Trophoblast cell (in vitro differentiated cells and primary cell): Measurements from ENCODE around the gene TPST1.
"Not testable (repeated sequence)": the region's sequence is repeated elsewhere in the genome, so short reads cannot be mapped to it uniquely, and the experiment has no call there.

Experiments used
- DNase-seq, 2 donors: peaks; one replicate each; pipeline ENCODE4 v3.0.0-alpha.2; 2016
- H2AFZ ChIP-seq: 2 replicates; pipeline ENCODE4 v1.6.1; 2013; ENCODE audit warnings: low read length, moderate library complexity, mild to moderate bottlenecking; ENCODE audit not compliant: insufficient read depth, poor library complexity
- H2AK5ac ChIP-seq: 2 replicates; pipeline ENCODE4 v1.6.1; 2013; ENCODE audit warnings: mild to moderate bottlenecking, low read length
- H2BK120ac ChIP-seq: 2 replicates; pipeline ENCODE4 v1.6.1; 2013; ENCODE audit warnings: low read length, mild to moderate bottlenecking, moderate library complexity; ENCODE audit not compliant: insufficient read depth, poor library complexity
- H2BK12ac ChIP-seq: 2 replicates; pipeline ENCODE4 v1.6.1; 2013; ENCODE audit warnings: mild to moderate bottlenecking, low read length, moderate library complexity
- H2BK5ac ChIP-seq: 2 replicates; pipeline ENCODE4 v1.6.1; 2013; ENCODE audit warnings: low read length, low read depth, moderate library complexity, mild to moderate bottlenecking; ENCODE audit not compliant: poor library complexity
- H3K14ac ChIP-seq: 2 replicates; pipeline ENCODE4 v1.6.1; 2013; ENCODE audit warnings: mild to moderate bottlenecking, low read length
- H3K18ac ChIP-seq: 2 replicates; pipeline ENCODE4 v1.6.1; 2013; ENCODE audit warnings: mild to moderate bottlenecking, low read length
- H3K23ac ChIP-seq: 2 replicates; pipeline ENCODE4 v1.6.1; 2013; ENCODE audit warnings: low read length
- H3K27ac ChIP-seq: 2 replicates; pipeline ENCODE4 v1.5.1; 2013; ENCODE audit warnings: low read depth, mild to moderate bottlenecking, inconsistent platforms, low read length, moderate library complexity
- H3K27me3 ChIP-seq: 2 replicates; pipeline ENCODE4 v1.6.1; 2013; ENCODE audit warnings: inconsistent platforms, mild to moderate bottlenecking, low read length, moderate library complexity; ENCODE audit not compliant: insufficient read depth
- H3K36me3 ChIP-seq, 2 experiments: 1 replicate in 1 of 2; 2 replicates in 1 of 2; pipeline ENCODE4 v1.6.1; 2013; ENCODE audit warnings: low read length in 2 of 2, mild to moderate bottlenecking in 2 of 2, moderate library complexity in 1 of 2; ENCODE audit not compliant: insufficient read depth in 2 of 2, control insufficient read depth in 1 of 2
- H3K4ac ChIP-seq: 2 replicates; pipeline ENCODE4 v1.6.1; 2013; ENCODE audit warnings: low read depth, mild to moderate bottlenecking, low read length, moderate library complexity
- H3K4me1 ChIP-seq, 2 experiments: 1 replicate in 1 of 2; 2 replicates in 1 of 2; pipeline ENCODE4 v1.6.1; 2013; ENCODE audit warnings: low read length in 2 of 2, mild to moderate bottlenecking in 2 of 2, moderate library complexity in 1 of 2; ENCODE audit not compliant: insufficient read depth in 2 of 2, control insufficient read depth in 1 of 2
- H3K4me2 ChIP-seq: 2 replicates; pipeline ENCODE4 v1.6.1; 2013; ENCODE audit warnings: inconsistent platforms, mild to moderate bottlenecking, low read length, moderate library complexity
- H3K4me3 ChIP-seq: 2 replicates; pipeline ENCODE4 v1.5.1; 2013; ENCODE audit warnings: mild to moderate bottlenecking, low read depth, low read length, inconsistent platforms
- H3K79me1 ChIP-seq: one replicate; pipeline ENCODE4 v1.6.1; 2013; ENCODE audit warnings: low read length
- H3K79me2 ChIP-seq: 2 replicates; pipeline ENCODE4 v1.6.1; 2013; ENCODE audit warnings: low read length, mild to moderate bottlenecking; ENCODE audit not compliant: control insufficient read depth, insufficient read depth, poor library complexity
- H3K9ac ChIP-seq: 2 replicates; pipeline ENCODE4 v1.6.1; 2013; ENCODE audit warnings: mild to moderate bottlenecking, low read length
- H3K9me3 ChIP-seq: 2 replicates; pipeline ENCODE4 v1.6.1; 2013; ENCODE audit warnings: low read depth, mild to moderate bottlenecking, control low read depth, inconsistent platforms, low read length; ENCODE audit not compliant: insufficient read depth
- H4K12ac ChIP-seq: 2 replicates; pipeline ENCODE4 v1.6.1; 2013; ENCODE audit warnings: low read depth, mild to moderate bottlenecking, low read length, moderate library complexity
- H4K8ac ChIP-seq: 2 replicates; pipeline ENCODE4 v1.6.1; 2013; ENCODE audit warnings: low read depth, mild to moderate bottlenecking, low read length, moderate library complexity
- H4K91ac ChIP-seq: one replicate; pipeline ENCODE4 v1.6.1; 2013; ENCODE audit warnings: low read depth, mild to moderate bottlenecking, low read length, moderate library complexity
- WGBS: extraction: QIAGEN DNeasy Blood & Tissue Kit; methylation state at CpG from one replicate; pipeline ENCODE4 v1.1.7; 2013; ENCODE audit warnings: missing lambda C conversion rate; ENCODE audit not compliant: insufficient read length, insufficient coverage; ENCODE audit errors: extremely low coverage; 5-methylcytosine and 5-hydroxymethylcytosine counted together

TPST1 gene

GRCh38 chr7:66170309-66171231 lies 34.6 kb upstream of the TPST1 start:
- no peak overlapping the region for H2BK5ac ChIP-seq
- H3K27me3 ChIP-seq = no peaks in the 10 kb centered on the region
- no peak overlapping the region for H3K27ac ChIP-seq
- H4K12ac ChIP-seq = no peak overlapping the region
- no peaks in the 10 kb centered on the region for H3K9me3 ChIP-seq
- no peaks in the 10 kb centered on the region for H3K36me3 ChIP-seq
- H3K4me3 ChIP-seq = no peak overlapping the region
- no peak overlapping the region for H2BK120ac ChIP-seq
- H3K23ac ChIP-seq = no peak overlapping the region
- no peak overlapping the region for H3K4ac ChIP-seq
- no peak overlapping the region for H4K8ac ChIP-seq
- no peak overlapping the region for H2BK12ac ChIP-seq
- no peak overlapping the region for H3K4me2 ChIP-seq
- H4K91ac ChIP-seq = no peak overlapping the region
- DNase-seq = no peak
- no peaks in the 10 kb centered on the region for H3K79me2 ChIP-seq
- no peaks in the 10 kb centered on the region for H3K79me1 ChIP-seq
- no peak overlapping the region for H3K9ac ChIP-seq
- no peaks in the 10 kb centered on the region for H3K4me1 ChIP-seq
- H3K14ac ChIP-seq = no peak overlapping the region
- WGBS = no CpG with 5 or more reads among the region's 16 CpGs
- no peak overlapping the region for H2AK5ac ChIP-seq
- H2AFZ ChIP-seq = no peak overlapping the region
- H3K18ac ChIP-seq = no peak overlapping the region

- not testable (repeated sequence) for H3K4me3 ChIP-seq, H4K91ac ChIP-seq, H2BK120ac ChIP-seq, H3K9ac ChIP-seq, H3K27me3 ChIP-seq, H3K36me3 ChIP-seq, H3K4me2 ChIP-seq, H4K8ac ChIP-seq, H3K79me2 ChIP-seq, H2BK12ac ChIP-seq, H3K27ac ChIP-seq, H2AK5ac ChIP-seq, H4K12ac ChIP-seq, H2BK5ac ChIP-seq, H3K23ac ChIP-seq, H2AFZ ChIP-seq, H3K79me1 ChIP-seq, H3K14ac ChIP-seq, H3K4ac ChIP-seq, H3K9me3 ChIP-seq, H3K18ac ChIP-seq, H3K4me1 ChIP-seq
- peak; percentile 34 to 82 for DNase-seq
- WGBS = no CpG with 5 or more reads among the region's 9 CpGs
These were observed 32.4 kb upstream of the TPST1 start for GRCh38 chr7:66172536-66173401.

GRCh38 chr7:66173856-66174255 lies 31.3 kb upstream of the TPST1 start:
- Histone ChIP-seq H4K12ac (no peak overlapping the region), H3K9ac (no peak overlapping the region), H3K27ac (no peak overlapping the region)

GRCh38 chr7:66175006-66175405 lies 30.1 kb upstream of the TPST1 start:
- not testable (repeated sequence) for H3K9ac ChIP-seq, H3K18ac ChIP-seq, H2AK5ac ChIP-seq, DNase-seq, H3K4me1 ChIP-seq, H2BK5ac ChIP-seq, H3K27ac ChIP-seq, H3K9me3 ChIP-seq, H3K79me1 ChIP-seq, H4K8ac ChIP-seq, H3K4me2 ChIP-seq, H4K91ac ChIP-seq, H3K36me3 ChIP-seq, H2BK12ac ChIP-seq, H3K27me3 ChIP-seq, H4K12ac ChIP-seq, H3K4ac ChIP-seq, H3K14ac ChIP-seq, H2AFZ ChIP-seq, H2BK120ac ChIP-seq, H3K79me2 ChIP-seq, H3K23ac ChIP-seq, H3K4me3 ChIP-seq
- WGBS = no CpG with 5 or more reads among the region's 8 CpGs

More at GRCh38 chr7:66173856-66174255, 31.3 kb upstream of the TPST1 start:
- H3K79me2 ChIP-seq = no peaks in the 10 kb centered on the region
- H3K4me2 ChIP-seq = no peak overlapping the region
- H3K14ac ChIP-seq = no peak overlapping the region
- no peaks in the 10 kb centered on the region for H3K27me3 ChIP-seq
- no peak overlapping the region for H4K8ac ChIP-seq
- no peak overlapping the region for H3K4ac ChIP-seq
- peak; percentile 37 to 75 for DNase-seq
- H2BK120ac ChIP-seq = no peak overlapping the region
- H2AFZ ChIP-seq = no peak overlapping the region
- no peak overlapping the region for H2BK5ac ChIP-seq
- H3K4me1 ChIP-seq = no peaks in the 10 kb centered on the region
- no CpG with 5 or more reads among the region's 5 CpGs for WGBS
- H3K23ac ChIP-seq = no peak overlapping the region
- H4K91ac ChIP-seq = no peak overlapping the region
- H3K36me3 ChIP-seq = no peaks in the 10 kb centered on the region
- H3K9me3 ChIP-seq = peaks cover 3% of the 10 kb centered on the region
- no peak overlapping the region for H3K18ac ChIP-seq
- H3K4me3 ChIP-seq = no peak overlapping the region
- H3K79me1 ChIP-seq = no peaks in the 10 kb centered on the region
- H2BK12ac ChIP-seq = no peak overlapping the region
- H2AK5ac ChIP-seq = no peak overlapping the region
